GM13976 (cell line): ENCODE data around the gene NAT14.

Source experiments
- DNase-seq: peaks from one replicate; pipeline ENCODE4 v3.0.0; 2012; ENCODE audit warnings: low spot score
- in situ Hi-C: fragments of 300-500 bp; cut with MboI; formaldehyde crosslinking; loops from one replicate; pipeline ENCODE4 v1.12.0; 2022; ENCODE audit warnings: low sequenced_read_pairs, mixed read lengths, inconsistent platforms; ENCODE audit not compliant: unreplicated experiment
- TF ChIP-seq, protein P1 (sequence below): IDR thresholded peaks from 2 replicates; pipeline ENCODE4 v1.5.1; 2012; ENCODE audit warnings: borderline replicate concordance, mild to moderate bottlenecking; ENCODE audit not compliant: insufficient read depth; ENCODE audit errors: extremely low read depth, missing control alignments, control extremely low read depth

The NAT14 gene

DNA sequence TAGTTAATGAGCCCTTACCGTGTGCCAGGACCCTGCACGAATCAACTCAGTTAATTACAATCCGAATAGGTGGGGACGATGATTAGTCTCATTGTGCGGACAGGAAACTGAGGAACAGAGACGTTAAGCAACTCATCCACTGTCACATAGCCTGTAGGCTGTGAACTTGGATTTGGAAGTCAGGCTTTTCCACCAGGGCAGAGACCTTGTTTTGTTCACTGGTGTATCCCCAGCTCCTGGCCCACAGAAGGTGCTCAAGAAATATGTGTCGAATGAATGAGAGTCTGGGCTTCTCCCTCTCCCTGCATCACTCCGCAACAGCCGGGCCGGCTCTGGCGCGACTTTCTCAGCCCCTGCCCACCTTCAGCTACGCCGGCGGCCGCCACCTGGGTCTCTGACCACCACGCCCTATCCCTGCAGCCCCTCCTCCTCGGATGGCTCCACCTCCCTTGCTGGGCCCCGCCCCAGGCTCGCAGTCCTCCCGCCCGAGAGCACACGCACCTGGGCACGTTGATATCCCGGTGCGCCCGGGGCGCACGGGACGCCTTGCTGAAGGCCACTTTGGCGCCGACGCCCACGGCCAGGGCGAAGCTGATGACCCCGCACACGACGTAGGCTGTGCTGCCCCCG is 43.2 kb upstream of the NAT14 start:
- TF ChIP-seq, protein P1, sequence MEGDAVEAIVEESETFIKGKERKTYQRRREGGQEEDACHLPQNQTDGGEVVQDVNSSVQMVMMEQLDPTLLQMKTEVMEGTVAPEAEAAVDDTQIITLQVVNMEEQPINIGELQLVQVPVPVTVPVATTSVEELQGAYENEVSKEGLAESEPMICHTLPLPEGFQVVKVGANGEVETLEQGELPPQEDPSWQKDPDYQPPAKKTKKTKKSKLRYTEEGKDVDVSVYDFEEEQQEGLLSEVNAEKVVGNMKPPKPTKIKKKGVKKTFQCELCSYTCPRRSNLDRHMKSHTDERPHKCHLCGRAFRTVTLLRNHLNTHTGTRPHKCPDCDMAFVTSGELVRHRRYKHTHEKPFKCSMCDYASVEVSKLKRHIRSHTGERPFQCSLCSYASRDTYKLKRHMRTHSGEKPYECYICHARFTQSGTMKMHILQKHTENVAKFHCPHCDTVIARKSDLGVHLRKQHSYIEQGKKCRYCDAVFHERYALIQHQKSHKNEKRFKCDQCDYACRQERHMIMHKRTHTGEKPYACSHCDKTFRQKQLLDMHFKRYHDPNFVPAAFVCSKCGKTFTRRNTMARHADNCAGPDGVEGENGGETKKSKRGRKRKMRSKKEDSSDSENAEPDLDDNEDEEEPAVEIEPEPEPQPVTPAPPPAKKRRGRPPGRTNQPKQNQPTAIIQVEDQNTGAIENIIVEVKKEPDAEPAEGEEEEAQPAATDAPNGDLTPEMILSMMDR = no peak
- in situ Hi-C loops = no loop called here
- DNase-seq = no peak

DNA sequence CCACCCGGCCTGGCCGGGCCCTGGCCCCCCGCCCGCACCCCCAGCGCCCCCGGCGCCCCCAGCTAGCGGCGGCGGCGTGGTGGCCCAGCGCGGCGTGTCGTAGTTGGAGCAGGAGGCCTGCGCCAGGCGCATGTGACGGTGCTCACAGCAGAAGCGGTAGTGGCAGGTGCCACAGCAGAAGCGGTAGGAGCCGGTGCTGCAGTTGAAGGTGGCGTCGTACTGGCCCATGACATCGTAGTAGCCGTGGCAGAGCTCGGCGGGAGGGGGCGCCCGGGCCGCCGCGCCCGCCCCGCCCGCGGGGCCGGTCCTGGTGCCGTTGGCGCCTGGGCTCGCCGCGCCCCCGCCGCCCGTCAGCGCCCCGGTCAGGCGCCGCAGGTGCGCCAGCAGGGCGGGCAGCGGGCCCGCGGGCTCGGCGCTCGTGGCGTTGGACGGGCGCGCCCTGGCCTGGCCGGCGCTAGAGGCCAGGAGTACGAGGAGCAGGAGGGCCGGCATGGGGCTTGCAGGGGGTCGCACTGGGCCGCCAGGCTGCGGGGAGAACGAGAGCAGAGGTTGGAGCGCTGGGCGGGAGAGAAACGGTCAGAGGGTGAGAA is 42.5 kb upstream of the NAT14 start:
- no peak for DNase-seq
- in situ Hi-C loops = no loop called here
- TF ChIP-seq, protein P1 = no peak

DNA sequence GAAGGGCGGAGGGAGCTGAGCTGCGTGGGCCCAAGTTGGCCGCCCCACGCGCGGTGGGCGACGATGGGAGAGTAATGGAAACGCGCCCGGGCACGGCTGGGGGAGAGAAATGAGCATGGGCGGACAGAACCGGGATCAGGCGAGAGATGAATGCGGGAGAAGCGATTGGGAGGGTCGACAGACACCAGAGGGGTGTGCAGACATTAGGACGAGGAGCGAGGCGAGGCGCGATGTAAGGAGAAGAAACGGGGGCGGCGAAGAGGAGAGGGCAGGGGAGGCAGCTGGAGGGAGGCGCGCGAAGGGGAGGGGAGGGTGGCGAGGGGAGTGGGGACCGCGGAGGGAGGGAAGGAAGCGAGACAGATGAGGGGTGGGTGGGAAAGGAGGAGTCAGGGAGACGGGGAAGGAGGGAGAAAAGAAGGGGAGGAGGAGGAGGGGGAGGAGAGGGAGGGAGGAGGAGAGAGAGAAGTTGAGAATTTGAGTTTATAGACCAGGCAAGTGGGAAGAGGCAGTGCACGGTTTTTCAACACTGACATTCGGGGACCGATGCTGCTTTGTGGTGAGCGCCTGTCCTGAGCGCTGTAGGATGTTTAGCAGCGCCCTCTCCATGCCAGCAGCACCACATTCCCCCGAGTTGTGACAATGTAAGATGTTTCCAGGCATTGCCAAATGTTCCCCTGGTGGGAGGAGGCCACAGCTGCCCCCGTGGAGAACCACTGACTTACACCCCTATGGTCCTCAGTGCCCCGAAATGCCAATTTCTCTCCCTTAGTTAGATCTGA is 41.8 kb upstream of the NAT14 start, which contains the start of gene SHISA7:
SHISA7 (minus strand) TSS at position 256 of the 779 bp plus-strand sequence. CDS start 437 bp downstream, outside the sequence.
- no peak for DNase-seq
- TF ChIP-seq, protein P1 = no peak
- in situ Hi-C loops = no loop called here

DNA sequence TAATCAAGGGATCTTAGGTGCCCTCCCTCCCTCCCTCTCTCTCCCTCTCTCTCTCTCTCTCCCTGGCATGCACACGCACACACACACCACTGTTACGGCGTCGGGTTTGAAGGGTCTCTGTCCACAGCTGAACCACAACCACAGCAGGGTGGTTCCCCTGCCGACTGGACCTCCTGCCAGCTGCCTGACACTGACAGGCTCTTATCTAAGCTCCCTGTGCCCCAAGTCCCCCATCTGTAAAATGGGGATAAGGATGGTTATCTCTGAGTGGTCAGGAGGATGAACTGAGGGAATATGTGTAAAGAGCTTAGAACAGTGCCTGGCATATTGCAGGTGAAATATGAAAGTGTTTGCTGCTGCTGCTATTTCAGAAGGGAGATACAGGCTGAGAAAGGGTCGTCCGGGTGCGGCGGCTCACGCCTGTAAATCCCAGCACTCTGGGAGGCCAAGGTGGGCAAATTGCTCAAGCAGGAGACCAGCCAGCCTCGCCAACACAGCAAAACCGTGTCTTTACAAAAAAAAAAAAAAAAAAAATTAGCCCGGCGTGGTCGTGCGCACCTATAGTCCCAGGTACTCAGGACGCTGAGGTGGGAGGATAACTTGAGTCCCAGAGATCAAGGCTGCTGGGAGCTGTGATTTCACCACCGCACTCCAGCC is 41.0 kb upstream of the NAT14 start:
- in situ Hi-C loops = no loop called here
- TF ChIP-seq, protein P1 = no peak
- DNase-seq = no peak

DNA sequence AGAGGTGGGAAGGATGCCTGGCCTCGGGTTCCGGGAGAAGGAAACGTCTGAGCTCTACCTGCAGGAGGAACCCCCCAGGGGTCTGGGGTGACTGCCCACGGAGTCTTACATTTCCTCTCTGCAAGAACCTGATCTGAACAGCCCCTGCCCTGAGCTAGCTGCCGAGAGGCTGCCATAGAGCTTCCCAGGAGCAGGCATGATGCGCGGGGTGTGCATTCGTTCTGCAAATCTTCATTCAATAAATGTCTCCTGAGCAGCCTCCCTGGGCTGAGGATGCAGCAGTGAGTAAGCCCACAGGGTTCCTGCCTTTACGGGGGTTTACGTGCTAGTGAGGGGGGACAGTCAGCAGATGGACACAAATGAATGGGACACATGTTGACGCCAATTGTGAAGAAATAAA is 40.3 kb upstream of the NAT14 start:
- no peak for DNase-seq
- TF ChIP-seq, protein P1 = no peak
- in situ Hi-C loops = no loop called here

DNA sequence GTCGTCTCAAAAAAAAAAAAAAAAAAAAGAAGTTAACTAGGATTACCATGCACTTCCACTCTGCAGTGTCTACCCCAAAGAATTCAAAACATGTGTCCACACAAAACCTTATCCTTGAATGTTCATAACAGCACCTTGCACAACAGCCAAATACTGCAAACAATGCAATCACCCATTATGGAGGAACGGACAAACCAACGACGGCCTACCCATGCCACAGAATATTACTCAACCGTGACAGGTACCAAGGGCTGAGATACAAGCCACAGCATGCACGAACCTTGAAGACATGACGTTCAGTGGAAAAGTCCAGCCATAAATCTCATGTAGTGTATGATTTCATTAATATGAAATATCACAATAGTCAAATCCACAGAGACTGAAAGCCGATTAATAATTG is 38.9 kb upstream of the NAT14 start:
- TF ChIP-seq, protein P1 = no peak
- DNase-seq = no peak
- in situ Hi-C loops = no loop called here
